Suprapubic skin (tissue), 4 donors: ENCODE results near the gene GUCY2F. TPM values are rescaled to one million over a fixed set of nuclear protein-coding genes. Genes with fewer than 3 reads are reported as not detected.

Experiments
- DNase-seq, 2 donors: peaks; one replicate each; pipeline ENCODE4 v3.0.0-alpha.2; 2019; ENCODE audit warnings: low spot score in 2 of 2
- H3K27ac ChIP-seq: fragments of 200-600 bp; sonication (generic); one replicate; pipeline ENCODE4 v1.5.1; 2019
- H3K27me3 ChIP-seq: fragments of 200-600 bp; sonication (generic); one replicate; pipeline ENCODE4 v1.5.1; 2019
- H3K36me3 ChIP-seq: fragments of 200-600 bp; sonication (generic); one replicate; pipeline ENCODE4 v1.5.1; 2019
- H3K4me1 ChIP-seq: fragments of 200-600 bp; sonication (generic); one replicate; pipeline ENCODE4 v1.5.1; 2019
- H3K4me3 ChIP-seq: fragments of 200-600 bp; sonication (generic); one replicate; pipeline ENCODE4 v1.5.1; 2019; ENCODE audit warnings: mild to moderate bottlenecking
- H3K9me3 ChIP-seq: fragments of 200-600 bp; sonication (generic); one replicate; pipeline ENCODE4 v1.5.1; 2019
- EP300 ChIP-seq: sonication (generic); formaldehyde crosslinking; IDR thresholded peaks from one replicate; pipeline ENCODE4 v1.6.1; 2017; ENCODE audit warnings: antibody characterized with exemption
- POLR2A ChIP-seq, 2 donors: fragments of 450-650 bp; IDR thresholded peaks; one replicate each; pipeline ENCODE4 v1.6.1; 2017; ENCODE audit warnings: antibody characterized with exemption in 2 of 2, mild to moderate bottlenecking in 2 of 2, moderate library complexity in 2 of 2
- POLR2AphosphoS5 ChIP-seq, 3 donors: sonication (generic); formaldehyde crosslinking; IDR thresholded peaks; one replicate each; pipeline ENCODE4 v1.6.1; 2017; ENCODE audit warnings: antibody characterized with exemption in 3 of 3
- WGBS: methylation state at CpG from one replicate; pipeline ENCODE4 v1.1.5; 2018; 5-methylcytosine and 5-hydroxymethylcytosine counted together
- total RNA-seq, 4 donors: library from RNA; depleted of rRNA; stranded (reverse); fragments of >200 nt; gene quantifications; one replicate each; pipeline ENCODE4 v1.1.0, GENCODE V29; 2016
- TF ChIP-seq, protein P1 (sequence below), 2 donors: fragments of 200-600 bp in 1 of 2; fragments of 450-650 bp in 1 of 2; sonication (generic) in 1 of 2; IDR thresholded peaks; one replicate each; pipeline ENCODE4 v1.5.1; 2016 to 2019; ENCODE audit warnings: antibody characterized with exemption in 2 of 2, mild to moderate bottlenecking in 1 of 2, moderate library complexity in 1 of 2

The GUCY2F gene
- total RNA-seq, 4 donors from 2014 or later: not detected

GRCh38 chrX:109489174-109489573, 7.3 kb upstream of the GUCY2F start:
- H3K27me3 ChIP-seq: no peaks in the 10 kb centered on the region
- TF ChIP-seq POLR2AphosphoS5 (IDR thresholded peaks at IDR 0.05) (no peak), POLR2A (IDR thresholded peaks at IDR 0.05) (no peak)
- H3K36me3 ChIP-seq: no peaks in the 10 kb centered on the region
- H3K27ac ChIP-seq: no peak overlapping the region
- H3K9me3 ChIP-seq: no peaks in the 10 kb centered on the region
- no peak for DNase-seq
- H3K4me1 ChIP-seq: no peaks in the 10 kb centered on the region
- H3K4me3 ChIP-seq: no peak overlapping the region
- WGBS: 80% methylated on average over 2 of the region's 2 CpGs

- TF ChIP-seq EP300: no peak
- TF ChIP-seq, protein P1, sequence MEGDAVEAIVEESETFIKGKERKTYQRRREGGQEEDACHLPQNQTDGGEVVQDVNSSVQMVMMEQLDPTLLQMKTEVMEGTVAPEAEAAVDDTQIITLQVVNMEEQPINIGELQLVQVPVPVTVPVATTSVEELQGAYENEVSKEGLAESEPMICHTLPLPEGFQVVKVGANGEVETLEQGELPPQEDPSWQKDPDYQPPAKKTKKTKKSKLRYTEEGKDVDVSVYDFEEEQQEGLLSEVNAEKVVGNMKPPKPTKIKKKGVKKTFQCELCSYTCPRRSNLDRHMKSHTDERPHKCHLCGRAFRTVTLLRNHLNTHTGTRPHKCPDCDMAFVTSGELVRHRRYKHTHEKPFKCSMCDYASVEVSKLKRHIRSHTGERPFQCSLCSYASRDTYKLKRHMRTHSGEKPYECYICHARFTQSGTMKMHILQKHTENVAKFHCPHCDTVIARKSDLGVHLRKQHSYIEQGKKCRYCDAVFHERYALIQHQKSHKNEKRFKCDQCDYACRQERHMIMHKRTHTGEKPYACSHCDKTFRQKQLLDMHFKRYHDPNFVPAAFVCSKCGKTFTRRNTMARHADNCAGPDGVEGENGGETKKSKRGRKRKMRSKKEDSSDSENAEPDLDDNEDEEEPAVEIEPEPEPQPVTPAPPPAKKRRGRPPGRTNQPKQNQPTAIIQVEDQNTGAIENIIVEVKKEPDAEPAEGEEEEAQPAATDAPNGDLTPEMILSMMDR (IDR thresholded peaks at IDR 0.05): no peak
- TF ChIP-seq POLR2A (IDR thresholded peaks at IDR 0.05): no peak
- no peak for TF ChIP-seq POLR2AphosphoS5 (IDR thresholded peaks at IDR 0.05)
- WGBS: 61% methylated on average over 4 of the region's 4 CpGs
- H3K27ac ChIP-seq: no peak overlapping the region
- no peaks in the 10 kb centered on the region for H3K36me3 ChIP-seq
- H3K4me1 ChIP-seq: no peaks in the 10 kb centered on the region
- no peaks in the 10 kb centered on the region for H3K9me3 ChIP-seq
- H3K4me3 ChIP-seq: no peak overlapping the region
- no peaks in the 10 kb centered on the region for H3K27me3 ChIP-seq
- no peak for DNase-seq
Measured at GRCh38 chrX:109487640-109488039, 5.8 kb upstream of the GUCY2F start.

DNA sequence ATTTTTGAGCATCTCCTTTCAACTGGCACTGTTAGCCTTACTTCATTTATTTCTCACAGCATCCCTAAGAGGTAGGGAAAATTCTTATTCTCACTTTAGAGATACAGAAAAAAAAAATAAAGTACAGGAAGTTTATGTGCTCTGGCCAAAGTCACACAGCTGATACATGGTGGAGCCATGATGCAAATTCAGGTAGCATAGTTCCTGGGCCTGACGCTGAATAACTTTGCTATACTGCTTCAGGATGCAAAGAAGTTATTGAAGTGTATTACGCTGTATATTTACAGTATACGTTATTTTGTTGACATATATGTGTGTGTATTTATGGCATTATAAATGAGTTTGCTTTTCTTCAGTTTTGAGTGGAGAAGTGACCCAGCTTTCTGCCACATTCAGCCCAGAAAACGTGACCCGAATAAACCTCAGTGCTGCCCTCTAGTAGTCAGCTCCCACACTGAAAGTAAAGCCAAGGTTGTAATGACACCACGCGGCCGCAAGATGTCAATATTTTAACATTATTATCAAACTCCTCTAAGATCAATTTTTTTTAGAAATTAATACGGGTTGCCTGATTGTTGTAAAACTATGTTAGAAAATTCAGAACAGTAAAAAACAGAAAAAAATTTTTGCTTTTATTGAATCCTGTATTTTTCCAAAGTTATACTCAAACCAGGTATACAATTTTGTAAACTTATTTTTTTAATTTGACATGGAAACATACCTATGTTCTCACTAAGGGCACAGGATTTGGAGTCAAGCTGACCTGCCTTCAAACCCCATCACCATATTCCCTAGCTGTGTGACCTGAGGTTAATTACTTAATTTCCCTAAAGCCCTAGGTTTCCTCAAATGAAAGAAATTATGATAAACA, 3.8 kb upstream of the GUCY2F start:
- peak; percentile 71 to 72 for DNase-seq
- Histone ChIP-seq H3K36me3 (no peaks in the 10 kb centered on the region), H3K27me3 (no peaks in the 10 kb centered on the region), H3K4me1 (no peaks in the 10 kb centered on the region), H3K4me3 (no peak overlapping the region), H3K27ac (no peak overlapping the region), H3K9me3 (no peaks in the 10 kb centered on the region)
- 10% methylated on average over 9 of the region's 9 CpGs for WGBS
- TF ChIP-seq POLR2A (IDR thresholded peaks at IDR 0.05): no peak
- TF ChIP-seq, protein P1 (IDR thresholded peaks at IDR 0.05): peak; percentile 74 to 95

- no peaks in the 10 kb centered on the region for H3K9me3 ChIP-seq
- H3K36me3 ChIP-seq: no peaks in the 10 kb centered on the region
- no peaks in the 10 kb centered on the region for H3K27me3 ChIP-seq
- 81% methylated on average over 1 of the region's 1 CpG for WGBS
- no peak overlapping the region for H3K4me3 ChIP-seq
- H3K4me1 ChIP-seq: no peaks in the 10 kb centered on the region
- TF ChIP-seq POLR2AphosphoS5 (IDR thresholded peaks at IDR 0.05): no peak
- TF ChIP-seq, protein P1 (IDR thresholded peaks at IDR 0.05): no peak
- TF ChIP-seq POLR2A (IDR thresholded peaks at IDR 0.05): no peak
- no peak for TF ChIP-seq EP300
- no peak for DNase-seq
- no peak overlapping the region for H3K27ac ChIP-seq
Measured at GRCh38 chrX:109484886-109485285, 3.0 kb upstream of the GUCY2F start.

DNA sequence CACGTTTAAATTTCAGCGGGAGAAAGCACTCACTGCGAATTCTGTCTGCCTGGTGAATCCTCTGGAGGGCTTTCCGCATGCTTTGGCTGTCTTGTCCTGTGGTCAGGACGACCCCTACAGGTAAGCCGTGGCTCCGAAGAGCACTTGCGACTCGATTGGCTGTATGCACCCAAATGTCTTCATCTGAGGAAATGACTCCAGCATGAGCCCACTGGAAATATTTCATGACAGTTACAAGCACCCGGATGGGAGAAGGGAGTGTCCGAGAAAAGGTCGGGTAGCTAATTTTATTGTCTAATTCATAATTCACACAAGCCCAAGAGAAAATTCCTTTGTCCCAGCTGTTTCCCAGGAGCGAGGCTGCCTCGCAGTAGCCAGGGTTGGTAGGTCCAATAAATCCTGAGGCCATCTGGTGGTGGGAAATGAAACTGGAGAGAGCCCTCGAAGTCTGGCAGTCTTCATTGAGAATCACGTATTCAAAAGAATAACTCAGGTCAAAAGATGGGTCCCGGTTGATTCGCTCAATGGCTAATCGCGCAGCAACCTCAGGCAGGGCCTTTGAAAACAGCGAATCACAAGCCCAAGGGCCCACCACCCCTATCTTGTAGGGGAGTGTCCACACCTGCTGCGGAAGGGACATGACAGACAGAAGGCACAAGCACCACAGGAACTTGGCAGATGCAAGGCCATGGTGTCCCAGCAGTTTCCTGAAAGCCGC, 6.6 kb downstream of the GUCY2F start:
- peak overlapping the region; percentile 5 for H3K4me3 ChIP-seq
- H3K27me3 ChIP-seq: no peaks in the 10 kb centered on the region

More for the DNA sequence above, 6.6 kb downstream of the GUCY2F start:
- 21% methylated on average over 21 of the region's 23 CpGs for WGBS
- no peak overlapping the region for H3K27ac ChIP-seq
- H3K4me1 ChIP-seq: peaks cover 4% of the 10 kb centered on the region
- TF ChIP-seq POLR2AphosphoS5 (IDR thresholded peaks at IDR 0.05): no peak
- TF ChIP-seq, protein P1 (IDR thresholded peaks at IDR 0.05): peak; percentile 20 to 41
- H3K9me3 ChIP-seq: no peaks in the 10 kb centered on the region
- no peak for DNase-seq
- no peaks in the 10 kb centered on the region for H3K36me3 ChIP-seq
